Measurements from ENCODE around the gene AGR2. TPM values are rescaled to one million over a fixed set of nuclear protein-coding genes. Genes with fewer than 3 reads are reported as not detected.

The AGR2 gene
- polyA plus RNA-seq, 3 donors = not detected

DNA sequence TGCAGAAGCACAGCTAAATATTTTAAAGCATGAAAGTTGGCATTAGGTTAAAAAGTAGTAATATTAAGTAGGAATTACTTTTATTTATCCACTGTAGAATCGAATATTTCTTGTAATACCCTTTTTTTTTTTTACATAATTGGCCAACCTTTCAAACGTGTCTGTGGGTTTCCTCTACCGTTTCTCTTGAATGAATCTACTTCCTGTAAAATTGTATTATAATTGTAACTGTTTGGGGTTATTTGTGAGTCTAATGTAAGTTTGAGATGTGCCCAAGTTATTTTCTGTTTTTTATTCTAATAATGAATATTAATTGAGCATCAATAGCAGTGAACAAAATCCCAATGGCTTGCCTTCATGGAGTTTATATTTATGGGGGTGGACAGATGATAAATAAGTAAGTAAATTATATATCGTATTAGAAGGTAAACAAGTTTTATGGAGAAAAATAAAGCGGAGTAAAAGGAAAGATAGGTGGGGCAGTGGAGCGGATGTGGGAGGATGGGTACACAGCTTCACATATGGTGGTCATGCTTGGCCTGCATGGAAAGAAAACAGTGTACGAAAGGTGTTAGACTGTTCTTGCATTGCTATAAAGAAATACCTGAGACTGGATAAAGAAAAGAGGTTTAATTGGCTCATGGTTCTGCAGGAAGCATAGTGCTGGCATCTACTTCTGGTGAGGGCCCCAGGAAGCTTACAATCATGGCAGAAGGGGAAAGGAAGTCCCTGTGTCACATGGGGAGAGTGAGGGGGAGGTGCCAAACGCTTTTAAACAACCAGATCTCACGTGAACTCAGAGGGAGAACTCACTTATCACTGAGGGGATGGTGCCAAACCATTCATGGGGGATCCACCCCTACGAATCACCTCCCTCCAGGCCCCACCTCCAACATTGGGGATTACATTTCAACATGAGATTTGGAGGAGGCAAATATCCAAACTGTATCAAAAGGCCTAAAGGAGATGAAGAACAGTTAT, 45.9 kb downstream of the AGR2 start:
- Histone ChIP-seq H3K4me2 (replicated peaks; ENCODE audit: extremely low read depth, low read length, poor library complexity, severe bottlenecking) (no peak overlapping the region), H3K4me1 (ENCODE audit: control insufficient read depth in 1 of 2, insufficient read depth in 2 of 2, low read length in 2 of 2) (peaks cover 8 to 13% of the 10 kb centered on the region in 2 donors), H3K27me3 (ENCODE audit: control insufficient read depth in 2 of 2, insufficient read depth in 2 of 2, low read length in 2 of 2) (peaks cover 7 to 22% of the 10 kb centered on the region in 2 donors), H3K27ac (ENCODE audit: low read depth in 1 of 2, low read length in 2 of 2) (no peak overlapping the region), H3K9ac (ENCODE audit: insufficient read depth, low read length, poor library complexity, severe bottlenecking) (no peak overlapping the region), H4K20me1 (ENCODE audit: insufficient read depth, low read length) (no peaks in the 10 kb centered on the region), H3K36me3 (replicated peaks in 1 of 2; ENCODE audit: control insufficient read depth in 1 of 2, insufficient read depth in 2 of 2, low read length in 2 of 2) (no peaks in the 10 kb centered on the region), H3K4me3 (replicated peaks in 1 of 3; ENCODE audit: low read depth in 2 of 3, low read length in 3 of 3) (no peak overlapping the region), H3K79me2 (ENCODE audit: insufficient read depth, low read length) (no peaks in the 10 kb centered on the region), H2AFZ (ENCODE audit: insufficient read depth, low read depth, low read length, poor library complexity, severe bottlenecking) (no peak overlapping the region), H3K9me3 (replicated peaks in 1 of 2; ENCODE audit: control insufficient read depth in 1 of 2, insufficient read depth in 1 of 2, low read length in 2 of 2) (no peaks in the 10 kb centered on the region)
- WGBS (ENCODE audit: insufficient coverage) = 100% methylated on average over 4 of the region's 10 CpGs
- no peak overlapping the region for H3K4me3 Mint-ChIP-seq
- no peak overlapping the region for H3K27ac Mint-ChIP-seq
- TF ChIP-seq, protein P1, sequence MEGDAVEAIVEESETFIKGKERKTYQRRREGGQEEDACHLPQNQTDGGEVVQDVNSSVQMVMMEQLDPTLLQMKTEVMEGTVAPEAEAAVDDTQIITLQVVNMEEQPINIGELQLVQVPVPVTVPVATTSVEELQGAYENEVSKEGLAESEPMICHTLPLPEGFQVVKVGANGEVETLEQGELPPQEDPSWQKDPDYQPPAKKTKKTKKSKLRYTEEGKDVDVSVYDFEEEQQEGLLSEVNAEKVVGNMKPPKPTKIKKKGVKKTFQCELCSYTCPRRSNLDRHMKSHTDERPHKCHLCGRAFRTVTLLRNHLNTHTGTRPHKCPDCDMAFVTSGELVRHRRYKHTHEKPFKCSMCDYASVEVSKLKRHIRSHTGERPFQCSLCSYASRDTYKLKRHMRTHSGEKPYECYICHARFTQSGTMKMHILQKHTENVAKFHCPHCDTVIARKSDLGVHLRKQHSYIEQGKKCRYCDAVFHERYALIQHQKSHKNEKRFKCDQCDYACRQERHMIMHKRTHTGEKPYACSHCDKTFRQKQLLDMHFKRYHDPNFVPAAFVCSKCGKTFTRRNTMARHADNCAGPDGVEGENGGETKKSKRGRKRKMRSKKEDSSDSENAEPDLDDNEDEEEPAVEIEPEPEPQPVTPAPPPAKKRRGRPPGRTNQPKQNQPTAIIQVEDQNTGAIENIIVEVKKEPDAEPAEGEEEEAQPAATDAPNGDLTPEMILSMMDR (IDR thresholded peaks at IDR 0.05) = no peak
- H3K4me1 Mint-ChIP-seq = peaks cover 13% of the 10 kb centered on the region
- peaks cover 0 to 3% (median 2%) of the 10 kb centered on the region in 7 donors for H3K9me3 Mint-ChIP-seq
- intact Hi-C loops (cut with micrococcal nuclease) = no loop called here
- H3K36me3 Mint-ChIP-seq = no peaks in the 10 kb centered on the region
- no peak for DNase-seq
- H3K27me3 Mint-ChIP-seq (ENCODE audit: low read depth in 3 of 3) = peaks cover 12 to 18% (median 17%) of the 10 kb centered on the region in 3 donors

DNA sequence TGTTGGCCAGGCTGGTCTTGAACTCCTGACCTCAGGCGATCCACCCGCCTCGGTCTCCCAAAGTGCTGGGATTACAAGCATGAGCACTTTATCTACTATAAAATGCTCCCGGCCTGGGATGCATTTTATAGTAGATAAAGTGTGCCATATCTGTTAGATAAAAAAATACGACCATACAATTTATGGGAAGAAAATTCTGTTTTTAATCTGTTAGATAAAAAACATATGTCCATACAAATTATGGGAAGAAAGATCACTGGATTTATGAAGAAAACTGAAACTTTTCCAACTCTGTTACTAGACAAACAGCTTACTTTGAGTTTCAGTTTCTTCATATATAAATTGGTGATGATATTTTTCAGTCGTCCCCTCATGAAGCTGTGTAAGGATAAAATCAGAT, 46.8 kb downstream of the AGR2 start:
- no peak overlapping the region for H3K9ac ChIP-seq (ENCODE audit: insufficient read depth, low read length, poor library complexity, severe bottlenecking)
- no peaks in the 10 kb centered on the region for H3K79me2 ChIP-seq (ENCODE audit: insufficient read depth, low read length)
- H3K36me3 Mint-ChIP-seq = peaks cover 0 to 1% of the 10 kb centered on the region in 2 donors
- H3K4me3 Mint-ChIP-seq = no peak overlapping the region
- H3K36me3 ChIP-seq (replicated peaks in 1 of 2; ENCODE audit: control insufficient read depth in 1 of 2, insufficient read depth in 2 of 2, low read length in 2 of 2) = no peaks in the 10 kb centered on the region
- no peaks in the 10 kb centered on the region for H3K9me3 ChIP-seq (replicated peaks in 1 of 2; ENCODE audit: control insufficient read depth in 1 of 2, insufficient read depth in 1 of 2, low read length in 2 of 2)
- TF ChIP-seq, protein P1 (IDR thresholded peaks at IDR 0.05) = no peak
- intact Hi-C loops (cut with micrococcal nuclease) = no loop called here
- no CpG with 5 or more reads among the region's 6 CpGs for WGBS (ENCODE audit: insufficient coverage)
- H3K4me2 ChIP-seq (replicated peaks; ENCODE audit: extremely low read depth, low read length, poor library complexity, severe bottlenecking) = no peak overlapping the region
- no peak overlapping the region for H3K27ac Mint-ChIP-seq
- no peak for DNase-seq
- peaks cover 16% of the 10 kb centered on the region for H3K4me1 Mint-ChIP-seq
- H2AFZ ChIP-seq (ENCODE audit: insufficient read depth, low read depth, low read length, poor library complexity, severe bottlenecking) = no peak overlapping the region
- H3K27me3 ChIP-seq (ENCODE audit: control insufficient read depth in 2 of 2, insufficient read depth in 2 of 2, low read length in 2 of 2) = peaks cover 7 to 24% of the 10 kb centered on the region in 2 donors
- H3K9me3 Mint-ChIP-seq = peaks cover 0 to 3% (median 2%) of the 10 kb centered on the region in 7 donors
- no peak overlapping the region for H3K27ac ChIP-seq (ENCODE audit: low read depth in 1 of 2, low read length in 2 of 2)
- H3K4me3 ChIP-seq (replicated peaks in 1 of 3; ENCODE audit: low read depth in 2 of 3, low read length in 3 of 3) = no peak overlapping the region
- peaks cover 13 to 22% of the 10 kb centered on the region in 2 donors for H3K4me1 ChIP-seq (ENCODE audit: control insufficient read depth in 1 of 2, insufficient read depth in 2 of 2, low read length in 2 of 2)
- H4K20me1 ChIP-seq (ENCODE audit: insufficient read depth, low read length) = no peaks in the 10 kb centered on the region
- peaks cover 14 to 20% (median 18%) of the 10 kb centered on the region in 3 donors for H3K27me3 Mint-ChIP-seq (ENCODE audit: low read depth in 3 of 3)
